Peyer's patch (tissue), 4 donors: ENCODE measurements around the gene ZNHIT3.

ENCODE experiments used
- POLR2A ChIP-seq, 2 donors: fragments of 450-650 bp; IDR thresholded peaks; one replicate each; pipeline ENCODE4 v1.5.1; 2017; ENCODE audit warnings: antibody characterized with exemption in 2 of 2, mild to moderate bottlenecking in 2 of 2, moderate library complexity in 2 of 2
- TF ChIP-seq, protein P1 (sequence below), 6 experiments: fragments of 450-650 bp in 4 of 6; fragments of 200-600 bp in 2 of 6; sonication (generic) in 1 of 6; IDR thresholded peaks; one replicate each; pipeline ENCODE4 v1.5.1; 2017 to 2019; ENCODE audit warnings: antibody characterized with exemption in 6 of 6, mild to moderate bottlenecking in 3 of 6, moderate library complexity in 1 of 6

DNA sequence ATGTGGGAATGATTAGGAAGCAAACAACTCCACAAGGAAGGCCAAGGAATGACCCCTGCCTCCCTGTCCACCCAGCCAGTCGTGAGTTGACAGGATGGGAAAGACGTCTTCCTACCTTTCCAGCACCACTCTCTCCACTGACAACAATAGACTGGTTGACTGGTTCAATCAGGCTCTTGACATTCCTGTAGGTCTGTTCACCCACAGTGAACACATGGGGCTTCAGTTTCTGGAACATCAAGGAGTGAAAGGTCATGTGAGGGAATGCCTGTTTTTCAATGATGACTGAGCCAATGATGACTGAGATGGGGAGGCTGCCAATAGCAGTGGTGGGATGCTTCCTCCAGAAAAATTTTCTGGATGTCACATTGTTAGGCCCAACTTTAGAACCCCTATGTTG, 38.6 kb downstream of the ZNHIT3 start:
- TF ChIP-seq, protein P1, sequence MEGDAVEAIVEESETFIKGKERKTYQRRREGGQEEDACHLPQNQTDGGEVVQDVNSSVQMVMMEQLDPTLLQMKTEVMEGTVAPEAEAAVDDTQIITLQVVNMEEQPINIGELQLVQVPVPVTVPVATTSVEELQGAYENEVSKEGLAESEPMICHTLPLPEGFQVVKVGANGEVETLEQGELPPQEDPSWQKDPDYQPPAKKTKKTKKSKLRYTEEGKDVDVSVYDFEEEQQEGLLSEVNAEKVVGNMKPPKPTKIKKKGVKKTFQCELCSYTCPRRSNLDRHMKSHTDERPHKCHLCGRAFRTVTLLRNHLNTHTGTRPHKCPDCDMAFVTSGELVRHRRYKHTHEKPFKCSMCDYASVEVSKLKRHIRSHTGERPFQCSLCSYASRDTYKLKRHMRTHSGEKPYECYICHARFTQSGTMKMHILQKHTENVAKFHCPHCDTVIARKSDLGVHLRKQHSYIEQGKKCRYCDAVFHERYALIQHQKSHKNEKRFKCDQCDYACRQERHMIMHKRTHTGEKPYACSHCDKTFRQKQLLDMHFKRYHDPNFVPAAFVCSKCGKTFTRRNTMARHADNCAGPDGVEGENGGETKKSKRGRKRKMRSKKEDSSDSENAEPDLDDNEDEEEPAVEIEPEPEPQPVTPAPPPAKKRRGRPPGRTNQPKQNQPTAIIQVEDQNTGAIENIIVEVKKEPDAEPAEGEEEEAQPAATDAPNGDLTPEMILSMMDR (IDR thresholded peaks at IDR 0.05): no peak
- no peak for TF ChIP-seq POLR2A (IDR thresholded peaks at IDR 0.05)
